HCT116 (cell line): ENCODE measurements around the gene METTL24. TPM values are rescaled to one million over a fixed set of nuclear protein-coding genes. Genes with fewer than 3 reads are reported as not detected.

Source experiments
- ATAC-seq: fragments of 200-7000 bp; cut with Tn5 transposase; 2 replicates; pipeline ENCODE4 v1.9.1; 2020; ENCODE audit warnings: mild to moderate bottlenecking, moderate library complexity
- BruUV-seq: library from RNA; stranded (reverse); fragments of 400-500 nt; replicated peaks from 2 replicates; lab custom pipeline; 2021; lab: Mats Ljungman, UMichigan
- CTCF ChIA-PET: fragments of 300-600 bp; sonication (Branson Sonifier 250); formaldehyde crosslinking; loops from one replicate; lab custom pipeline; 2021; ENCODE audit warnings: antibody characterized with exemption; lab: Charles Lee
- POLR2A ChIA-PET: fragments of 300-600, 350-600 bp; sonication (Branson Sonifier 250); formaldehyde crosslinking; loops from one replicate; lab custom pipeline; 2021; ENCODE audit warnings: antibody characterized with exemption; lab: Charles Lee
- RAD21 ChIA-PET, 2 experiments: fragments of 300-600 bp; sonication (Branson Sonifier 250); formaldehyde crosslinking; loops; one replicate each; lab custom pipeline; 2023; ENCODE audit warnings: low total read pairs in 2 of 2; ENCODE audit not compliant: uncharacterized antibody in 2 of 2, unreplicated experiment in 2 of 2, low non-redundant PET in 1 of 2; lab: Charles Lee
- DNase-seq: peaks from one replicate; pipeline ENCODE4 v3.0.0-alpha.2; 2010; ENCODE audit warnings: low read depth, low spot score
- H2AFZ ChIP-seq: fragments of 200-600 bp; shearing (Covaris generic), sonication (generic); 2 replicates; pipeline ENCODE4 v1.6.1; 2017; ENCODE audit warnings: low read depth, mixed run types, mixed read lengths, antibody characterized with exemption, low read length; ENCODE audit not compliant: poor library complexity, severe bottlenecking
- H3K27ac ChIP-seq: 2 replicates; pipeline ENCODE4 v1.5.1; 2012; ENCODE audit warnings: low read depth, low read length
- H3K27me3 ChIP-seq: fragments of 200-600 bp; sonication (generic); 2 replicates; pipeline ENCODE4 v1.6.1; 2016; ENCODE audit warnings: mixed run types, low read length, mixed read lengths; ENCODE audit not compliant: insufficient read depth
- H3K36me3 ChIP-seq, 2 experiments: fragments of 200-500 bp in 1 of 2; fragments of 200-600 bp in 1 of 2; sonication (Bioruptor generic) in 1 of 2; sonication (generic) in 1 of 2; 2 replicates each; pipeline versions ENCODE4 v1.5.1 to v1.6.1; 2014 to 2016; ENCODE audit warnings: low read length in 2 of 2, inconsistent platforms in 1 of 2, mixed read lengths in 1 of 2, mixed run types in 1 of 2; ENCODE audit not compliant: insufficient read depth in 2 of 2, control insufficient read depth in 1 of 2
- H3K4me1 ChIP-seq, 2 experiments: fragments of 200-600 bp in 1 of 2; sonication (generic) in 1 of 2; 2 replicates each; pipeline versions ENCODE4 v1.5.1 to v1.6.1; 2012 to 2017; ENCODE audit warnings: low read length in 2 of 2, inconsistent platforms in 1 of 2, mild to moderate bottlenecking in 1 of 2, mixed read lengths in 1 of 2, mixed run types in 1 of 2, moderate library complexity in 1 of 2; ENCODE audit not compliant: insufficient read depth in 2 of 2, control insufficient read depth in 1 of 2
- H3K4me2 ChIP-seq: fragments of 200-600 bp; sonication (generic); 2 replicates; pipeline ENCODE4 v1.6.1; 2017; ENCODE audit warnings: mixed run types, low read length, mixed read lengths
- H3K4me3 ChIP-seq, 2 experiments: fragments of 200-600 bp in 1 of 2; sonication (generic) in 1 of 2; replicated peaks in 1 of 2; 2 replicates each; pipeline ENCODE4 v1.5.1; 2011 to 2016; ENCODE audit warnings: low read length in 2 of 2, control low read depth in 1 of 2, low read depth in 1 of 2, mild to moderate bottlenecking in 1 of 2, mixed read lengths in 1 of 2, mixed run types in 1 of 2
- H3K79me2 ChIP-seq: fragments of 200-600 bp; sonication (generic); 2 replicates; pipeline ENCODE4 v1.6.1; 2017; ENCODE audit warnings: mild to moderate bottlenecking, mixed run types, low read length, moderate library complexity, mixed read lengths; ENCODE audit not compliant: insufficient read depth
- H3K9ac ChIP-seq: fragments of 200-600 bp; sonication (generic); 2 replicates; pipeline ENCODE4 v1.6.1; 2016; ENCODE audit warnings: low read length, mixed read lengths
- H3K9me2 ChIP-seq: fragments of 200-600 bp; sonication (generic), shearing (Covaris generic); 2 replicates; pipeline ENCODE4 v1.6.1; 2017; ENCODE audit warnings: mixed run types, mild to moderate bottlenecking, moderate library complexity; ENCODE audit not compliant: insufficient read depth
- H3K9me3 ChIP-seq, 2 experiments: fragments of 200-500 bp in 1 of 2; fragments of 200-600 bp in 1 of 2; sonication (Bioruptor generic) in 1 of 2; sonication (generic) in 1 of 2; 2 replicates each; pipeline ENCODE4 v1.6.1; 2014 to 2017; ENCODE audit warnings: low read length in 2 of 2, mixed read lengths in 2 of 2, inconsistent platforms in 1 of 2, low read depth in 1 of 2, mild to moderate bottlenecking in 1 of 2, mixed run types in 1 of 2, moderate library complexity in 1 of 2; ENCODE audit not compliant: control insufficient read depth in 1 of 2, insufficient read depth in 1 of 2
- H4K20me1 ChIP-seq: fragments of 200-600 bp; sonication (generic), shearing (Covaris generic); 2 replicates; pipeline ENCODE4 v1.6.1; 2017; ENCODE audit warnings: mixed run types, mild to moderate bottlenecking, moderate library complexity; ENCODE audit not compliant: insufficient read depth
- CTCF ChIP-seq, 3 experiments: fragments of 200-600 bp in 1 of 3; sonication (generic) in 1 of 3; IDR thresholded peaks in 2 of 3; conservative IDR thresholded peaks in 1 of 3; 2 replicates each; pipeline ENCODE4 v1.5.1; 2012 to 2017; ENCODE audit warnings: low read depth in 2 of 3, low read length in 2 of 3, antibody characterized with exemption in 1 of 3, borderline replicate concordance in 1 of 3, control low read depth in 1 of 3, mild to moderate bottlenecking in 1 of 3, mixed read lengths in 1 of 3, mixed run types in 1 of 3, moderate library complexity in 1 of 3; ENCODE audit not compliant: insufficient read depth in 1 of 3
- ELF1 ChIP-seq: IDR thresholded peaks from 2 replicates; pipeline ENCODE4 v1.6.1; 2012; ENCODE audit warnings: low read depth, borderline replicate concordance
- POLR2A ChIP-seq: IDR thresholded peaks from 2 replicates; pipeline ENCODE4 v1.7.0; 2011; ENCODE audit warnings: borderline replicate concordance; ENCODE audit not compliant: insufficient read depth, insufficient read length; ENCODE audit errors: extremely low read depth
- RAD21 ChIP-seq: IDR thresholded peaks from 2 replicates; pipeline ENCODE4 v1.6.1; 2012; ENCODE audit warnings: low read depth, mild to moderate bottlenecking
- REST ChIP-seq: IDR thresholded peaks from 2 replicates; pipeline ENCODE4 v1.6.1; 2012; ENCODE audit warnings: low read depth
- SP1 ChIP-seq: IDR thresholded peaks from 2 replicates; pipeline ENCODE4 v1.6.1; 2012; ENCODE audit warnings: low read depth
- TCF7L2 ChIP-seq: IDR thresholded peaks from 2 replicates; pipeline ENCODE4 v1.7.0; 2011; ENCODE audit warnings: borderline replicate concordance, inconsistent platforms; ENCODE audit not compliant: insufficient read depth, insufficient read length; ENCODE audit errors: extremely low read depth
- YY1 ChIP-seq: IDR thresholded peaks from 2 replicates; pipeline ENCODE4 v1.6.1; 2011; ENCODE audit warnings: low read length, low read depth, moderate library complexity, mild to moderate bottlenecking; ENCODE audit not compliant: insufficient replicate concordance; ENCODE audit errors: extremely low read depth
- ZNF274 ChIP-seq: fragments of 200-500 bp; sonication (Bioruptor generic); IDR thresholded peaks from 2 replicates; pipeline ENCODE4 v1.6.1; 2014; ENCODE audit warnings: mild to moderate bottlenecking, low read depth, low read length, inconsistent platforms
- intact Hi-C: fragments of 100-400 bp; cut with micrococcal nuclease; formaldehyde crosslinking; loops from 2 replicates; pipeline ENCODE4 v1.10.0; 2022
- total RNA-seq: library from RNA; stranded (reverse); gene quantifications from one replicate; pipeline ENCODE4 v1.2.1, GENCODE V29; 2021; ENCODE audit not compliant: unreplicated experiment

The METTL24 gene
- total RNA-seq, 1 experiment from 2014 or later = not detected

DNA sequence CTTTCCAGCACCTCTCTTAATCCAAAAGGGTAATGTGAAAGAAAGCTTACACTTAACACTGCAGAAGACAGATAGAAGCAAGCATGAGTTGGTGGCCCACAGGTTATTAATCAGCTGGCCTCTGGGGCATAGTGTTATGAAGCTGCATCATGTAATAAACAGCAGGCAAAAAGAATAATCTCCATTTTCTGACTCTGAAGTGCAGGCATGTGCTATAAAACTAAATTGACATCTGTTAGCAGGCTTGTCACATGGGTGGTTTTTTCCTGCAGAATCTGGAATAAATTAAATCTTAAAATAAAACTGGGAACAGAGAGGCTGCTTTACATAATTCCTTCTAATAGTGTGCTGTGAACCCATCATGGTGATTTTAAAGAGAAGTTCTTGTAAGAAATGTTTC is 73.3 kb downstream of the METTL24 start:
- no TSS peak for BruUV-seq
- intact Hi-C loops = no loop called here
- no peaks in the 10 kb centered on the region for H4K20me1 ChIP-seq
- POLR2A ChIA-PET = no interaction called here
- no peak overlapping the region for H3K4me2 ChIP-seq
- TF ChIP-seq REST (no peak), TCF7L2 (no peak), YY1 (no peak), RAD21 (no peak), POLR2A (no peak), SP1 (no peak), ELF1 (no peak), ZNF274 (no peak), CTCF (IDR thresholded peaks at IDR 0.05 in 2 of 3, conservative IDR thresholded peaks at IDR 0.05 in 1 of 3; ENCODE audit: borderline replicate concordance in 1 of 3, insufficient read depth in 1 of 3, low read depth in 2 of 3, low read length in 2 of 3) (no peak)
- H3K27ac ChIP-seq = no peak overlapping the region
- no peak overlapping the region for H2AFZ ChIP-seq
- H3K4me1 ChIP-seq = no peaks in the 10 kb centered on the region
- H3K4me3 ChIP-seq = no peak overlapping the region
- no peaks in the 10 kb centered on the region for H3K9me2 ChIP-seq
- H3K27me3 ChIP-seq = peaks cover 40% of the 10 kb centered on the region; the same call in 1 of the 2 replicates
- CTCF ChIA-PET = no interaction called here
- H3K36me3 ChIP-seq = no peaks in the 10 kb centered on the region
- no peaks in the 10 kb centered on the region for H3K79me2 ChIP-seq
- RAD21 ChIA-PET = no interaction called here
- ATAC-seq (no peak), DNase-seq (no peak)
- H3K9ac ChIP-seq = no peak overlapping the region
- H3K9me3 ChIP-seq = no peaks in the 10 kb centered on the region
